BLaER1 treated with 17β-estradiol and CSF1 and Interleukin-3, amounts not matched to agents 10 nM and 100 nM (cell line): ENCODE results near the gene UGT1A1.

Experiments
- H3K27ac ChIP-seq, 11 experiments: shearing (Covaris generic); formaldehyde crosslinking; 2 replicates each; pipeline ENCODE4 v1.8.1; 2022
- H3K27me3 ChIP-seq, 11 experiments: shearing (Covaris generic); formaldehyde crosslinking; 2 replicates each; pipeline ENCODE4 v1.8.1; 2022
- H3K36me3 ChIP-seq, 11 experiments: shearing (Covaris generic); formaldehyde crosslinking; 2 replicates each; pipeline ENCODE4 v1.8.1; 2022
- H3K4me1 ChIP-seq, 10 experiments: shearing (Covaris generic); formaldehyde crosslinking; 2 replicates each; pipeline ENCODE4 v1.8.1; 2022
- H3K4me2 ChIP-seq, 11 experiments: shearing (Covaris generic); formaldehyde crosslinking; 2 replicates each; pipeline ENCODE4 v1.8.1; 2022
- H3K4me3 ChIP-seq, 10 experiments: shearing (Covaris generic); formaldehyde crosslinking; 2 replicates each; pipeline ENCODE4 v1.8.1; 2022
- H3K9ac ChIP-seq, 11 experiments: shearing (Covaris generic); formaldehyde crosslinking; 2 replicates each; pipeline ENCODE4 v1.8.1; 2022
- H3K9me3 ChIP-seq, 11 experiments: shearing (Covaris generic); formaldehyde crosslinking; replicated peaks in 1 of 11; 2 replicates each; pipeline ENCODE4 v1.8.1; 2022
- H4K20me1 ChIP-seq, 11 experiments: shearing (Covaris generic); formaldehyde crosslinking; 2 replicates each; pipeline ENCODE4 v1.8.1; 2022
- Cebpa-rat ChIP-seq, 11 experiments: shearing (Covaris generic); IDR thresholded peaks; 2 replicates each; pipeline ENCODE4 v1.8.1; 2022

UGT1A1 gene

DNA sequence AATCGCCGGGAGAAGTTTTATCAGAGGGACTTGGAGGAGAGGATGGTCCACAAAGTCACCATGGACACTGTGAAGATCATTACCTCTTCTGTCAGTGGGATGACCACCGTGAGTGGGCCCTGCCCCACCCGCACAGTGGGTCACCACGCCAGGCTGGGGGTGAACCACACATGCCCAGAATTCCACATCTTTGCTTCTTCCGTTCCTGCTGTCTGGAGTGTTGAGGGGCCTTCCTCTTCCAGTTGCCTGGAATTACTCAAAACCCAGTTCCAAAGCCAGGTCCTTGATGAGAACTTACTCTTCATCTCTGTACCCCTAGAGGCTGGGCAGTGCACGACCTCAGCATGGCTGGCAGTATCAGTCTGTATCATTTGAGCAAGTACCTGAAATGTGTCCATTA, 40.1 kb downstream of the UGT1A1 start:
- H3K4me3 ChIP-seq, result no peak overlapping the region
- H4K20me1 ChIP-seq, result no peaks in the 10 kb centered on the region
- H3K27me3 ChIP-seq, result no peaks in the 10 kb centered on the region
- H3K36me3 ChIP-seq, result no peaks in the 10 kb centered on the region
- no peak overlapping the region for H3K9ac ChIP-seq
- no peaks in the 10 kb centered on the region for H3K9me3 ChIP-seq
- no peak overlapping the region for H3K27ac ChIP-seq
- no peak for TF ChIP-seq Cebpa-rat (IDR thresholded peaks at IDR 0.05)
- H3K4me2 ChIP-seq, result no peak overlapping the region
- H3K4me1 ChIP-seq, result peaks cover 5 to 12% (median 10%) of the 10 kb centered on the region in 10 experiments; a peak in 18 of 20 replicates

DNA sequence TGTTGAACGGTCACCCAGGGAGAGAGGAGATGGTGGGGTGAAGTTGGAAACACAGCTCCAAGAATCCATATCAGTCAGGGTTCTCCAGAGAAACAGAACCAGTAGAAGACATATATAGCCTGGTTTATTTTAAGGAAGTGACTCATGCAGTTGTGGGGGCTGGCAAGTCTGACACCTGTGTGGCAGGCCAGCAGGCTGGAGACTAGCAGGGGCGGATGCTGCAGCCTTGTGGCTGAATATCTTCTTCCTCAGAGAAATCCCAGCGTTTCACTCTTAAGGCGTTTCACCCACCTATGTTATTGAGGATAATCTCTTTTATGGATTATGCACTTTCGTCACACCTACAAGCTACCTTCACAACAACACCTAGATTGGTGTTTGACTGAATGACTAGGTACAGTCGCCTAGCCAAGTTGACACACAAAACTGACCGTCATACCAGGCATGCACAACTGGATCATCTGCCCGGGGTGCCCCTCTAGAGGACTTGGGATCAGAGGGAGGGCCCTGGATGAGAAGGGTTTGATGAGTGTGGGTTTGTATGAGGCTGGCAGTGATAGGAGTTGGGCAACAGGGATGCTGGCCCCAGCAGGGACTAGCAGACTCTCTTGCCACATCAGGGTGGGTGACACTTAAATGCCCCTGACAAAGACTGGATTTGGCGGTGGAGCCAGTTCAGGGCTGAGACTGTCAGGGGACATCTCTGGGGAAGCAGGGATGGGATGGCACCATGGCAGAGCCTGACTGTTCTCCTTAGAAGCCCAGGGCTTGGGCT, 41.5 kb downstream of the UGT1A1 start:
- Histone ChIP-seq H3K27me3 (no peaks in the 10 kb centered on the region), H3K4me3 (no peak overlapping the region), H3K9me3 (no peaks in the 10 kb centered on the region), H3K36me3 (no peaks in the 10 kb centered on the region), H4K20me1 (no peaks in the 10 kb centered on the region), H3K4me2 (peak overlapping the region in 10 of 11 experiments; percentile 13 to 52 (median 38); a peak in 16 of 22 replicates), H3K9ac (no peak overlapping the region), H3K27ac (no peak overlapping the region), H3K4me1 (peaks cover 5 to 12% (median 10%) of the 10 kb centered on the region in 10 experiments; a peak in 18 of 20 replicates)
- TF ChIP-seq Cebpa-rat (IDR thresholded peaks at IDR 0.05), result no peak

DNA sequence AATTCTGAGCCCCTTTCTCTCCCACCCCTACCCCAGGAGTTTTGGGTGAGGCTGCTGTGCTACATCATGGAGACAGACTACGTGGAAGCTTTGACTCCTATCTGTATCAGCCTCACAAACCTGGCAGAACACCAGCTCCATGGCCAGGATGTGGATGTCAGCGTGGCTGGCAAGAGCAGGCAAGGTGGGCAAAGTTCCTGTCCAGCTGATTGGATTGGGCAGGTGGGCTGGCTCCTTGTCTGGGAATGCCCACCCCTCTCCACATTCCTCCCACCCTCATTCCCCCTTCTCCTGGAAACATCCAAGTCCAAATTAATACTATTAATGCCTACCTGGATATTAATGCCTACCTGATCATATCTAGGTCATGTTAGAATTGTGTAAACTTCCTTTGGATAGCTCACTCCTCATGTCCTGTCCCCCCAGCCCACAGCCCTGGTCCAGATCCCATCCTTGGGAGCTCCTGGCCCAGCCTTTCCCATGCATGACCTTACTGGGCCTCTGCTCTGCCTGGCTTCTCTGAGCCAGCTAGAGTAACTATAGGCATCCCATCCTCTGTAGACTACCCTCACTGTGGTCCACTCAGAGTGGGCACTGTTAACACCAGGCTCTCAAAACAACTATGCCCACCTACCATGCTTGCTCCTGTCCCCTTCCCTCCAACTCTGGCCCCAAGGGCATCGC, 42.2 kb downstream of the UGT1A1 start:
- peak overlapping the region in 1 of 11 experiments; percentile 41; a peak in 2 of 22 replicates for H3K4me2 ChIP-seq
- no peak for TF ChIP-seq Cebpa-rat (IDR thresholded peaks at IDR 0.05)

GRCh38 chr2:233803292-233803911, 43.3 kb downstream of the UGT1A1 start:
- Histone ChIP-seq H4K20me1 (no peaks in the 10 kb centered on the region), H3K27ac (no peak overlapping the region), H3K9ac (no peak overlapping the region), H3K9me3 (peaks cover 0 to 5% (median 0%) of the 10 kb centered on the region in 11 experiments; a peak in 1 of 22 replicates), H3K27me3 (no peaks in the 10 kb centered on the region), H3K4me1 (peaks cover 5 to 12% (median 10%) of the 10 kb centered on the region in 10 experiments; a peak in 18 of 20 replicates), H3K4me3 (no peak overlapping the region), H3K36me3 (no peaks in the 10 kb centered on the region), H3K4me2 (no peak overlapping the region)
- TF ChIP-seq Cebpa-rat (IDR thresholded peaks at IDR 0.05), result no peak

More for the DNA sequence above, 42.2 kb downstream of the UGT1A1 start:
- no peaks in the 10 kb centered on the region for H3K27me3 ChIP-seq
- H4K20me1 ChIP-seq, result no peaks in the 10 kb centered on the region
- no peak overlapping the region for H3K9ac ChIP-seq
- H3K4me3 ChIP-seq, result no peak overlapping the region
- peaks cover 5 to 12% (median 10%) of the 10 kb centered on the region in 10 experiments; a peak in 18 of 20 replicates for H3K4me1 ChIP-seq
- H3K9me3 ChIP-seq, result peaks cover 0 to 3% (median 0%) of the 10 kb centered on the region in 11 experiments; a peak in 1 of 22 replicates
- no peak overlapping the region for H3K27ac ChIP-seq
- no peaks in the 10 kb centered on the region for H3K36me3 ChIP-seq

DNA sequence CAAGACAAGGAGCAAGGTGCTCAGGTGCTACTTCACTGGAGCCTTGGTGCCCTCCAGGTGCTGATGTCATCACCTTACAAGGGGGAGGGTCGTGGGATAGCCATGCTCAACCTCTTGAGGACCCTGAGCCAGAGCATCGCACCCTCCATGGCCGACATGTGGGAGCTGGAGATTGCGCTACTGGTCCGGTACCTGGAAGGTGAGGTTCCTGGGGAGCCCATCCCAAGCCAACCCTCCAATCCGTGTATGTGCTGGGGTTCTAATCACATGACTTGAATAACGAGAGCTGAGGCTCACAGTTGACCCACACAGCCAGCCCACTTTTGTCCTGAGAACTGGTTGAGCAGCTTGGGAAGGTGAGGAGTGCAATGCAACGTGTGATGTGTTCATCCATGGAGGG, 43.9 kb downstream of the UGT1A1 start:
- H4K20me1 ChIP-seq, result no peaks in the 10 kb centered on the region
- no peak for TF ChIP-seq Cebpa-rat (IDR thresholded peaks at IDR 0.05)
- H3K4me2 ChIP-seq, result no peak overlapping the region
- no peak overlapping the region for H3K4me3 ChIP-seq
- H3K9ac ChIP-seq, result no peak overlapping the region
- peaks cover 5 to 12% (median 10%) of the 10 kb centered on the region in 10 experiments; a peak in 18 of 20 replicates for H3K4me1 ChIP-seq
- no peaks in the 10 kb centered on the region for H3K27me3 ChIP-seq
- H3K9me3 ChIP-seq, result peaks cover 0 to 5% (median 0%) of the 10 kb centered on the region in 11 experiments; a peak in 1 of 22 replicates
- no peak overlapping the region for H3K27ac ChIP-seq
- H3K36me3 ChIP-seq, result no peaks in the 10 kb centered on the region

DNA sequence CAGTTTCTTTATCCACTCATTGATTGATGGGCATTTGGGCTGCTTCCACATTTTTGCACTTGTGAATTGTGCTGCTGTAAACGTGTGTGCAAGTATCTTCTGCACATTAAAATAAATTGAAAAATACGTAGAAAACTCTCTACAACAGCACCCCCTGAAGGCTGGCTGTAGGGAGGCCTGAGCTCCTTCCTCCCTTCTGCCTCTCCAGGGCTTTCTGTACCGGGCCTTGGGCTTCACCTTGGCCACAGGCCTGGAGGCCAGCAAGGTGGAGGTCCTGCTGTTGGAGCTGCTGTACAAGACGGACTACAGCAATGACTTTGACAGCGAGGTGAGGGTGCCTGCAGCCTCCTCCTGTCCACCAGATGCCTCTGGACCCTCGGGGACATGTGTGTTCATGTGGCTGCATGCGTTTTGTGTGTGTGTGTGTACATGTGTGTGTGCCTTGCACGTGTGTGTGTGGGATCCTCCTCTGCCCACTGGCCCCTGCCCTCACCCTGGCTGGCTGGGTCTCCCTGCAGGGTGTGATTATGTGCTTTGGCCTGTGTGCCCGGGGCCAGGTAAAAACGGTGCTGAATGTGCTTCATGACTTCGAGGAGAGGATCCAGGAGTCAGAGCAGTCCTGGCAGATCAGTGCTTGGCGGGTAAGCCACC, 47.3 kb downstream of the UGT1A1 start:
- no peaks in the 10 kb centered on the region for H3K4me1 ChIP-seq
- no peak overlapping the region for H3K27ac ChIP-seq
- H3K4me2 ChIP-seq, result no peak overlapping the region
- H3K9ac ChIP-seq, result no peak overlapping the region
- no peak for TF ChIP-seq Cebpa-rat (IDR thresholded peaks at IDR 0.05)
- peaks cover 0 to 9% (median 0%) of the 10 kb centered on the region in 11 experiments; a peak in 4 of 22 replicates for H3K9me3 ChIP-seq
- no peaks in the 10 kb centered on the region for H4K20me1 ChIP-seq
- H3K36me3 ChIP-seq, result no peaks in the 10 kb centered on the region
- no peaks in the 10 kb centered on the region for H3K27me3 ChIP-seq
- H3K4me3 ChIP-seq, result no peak overlapping the region

DNA sequence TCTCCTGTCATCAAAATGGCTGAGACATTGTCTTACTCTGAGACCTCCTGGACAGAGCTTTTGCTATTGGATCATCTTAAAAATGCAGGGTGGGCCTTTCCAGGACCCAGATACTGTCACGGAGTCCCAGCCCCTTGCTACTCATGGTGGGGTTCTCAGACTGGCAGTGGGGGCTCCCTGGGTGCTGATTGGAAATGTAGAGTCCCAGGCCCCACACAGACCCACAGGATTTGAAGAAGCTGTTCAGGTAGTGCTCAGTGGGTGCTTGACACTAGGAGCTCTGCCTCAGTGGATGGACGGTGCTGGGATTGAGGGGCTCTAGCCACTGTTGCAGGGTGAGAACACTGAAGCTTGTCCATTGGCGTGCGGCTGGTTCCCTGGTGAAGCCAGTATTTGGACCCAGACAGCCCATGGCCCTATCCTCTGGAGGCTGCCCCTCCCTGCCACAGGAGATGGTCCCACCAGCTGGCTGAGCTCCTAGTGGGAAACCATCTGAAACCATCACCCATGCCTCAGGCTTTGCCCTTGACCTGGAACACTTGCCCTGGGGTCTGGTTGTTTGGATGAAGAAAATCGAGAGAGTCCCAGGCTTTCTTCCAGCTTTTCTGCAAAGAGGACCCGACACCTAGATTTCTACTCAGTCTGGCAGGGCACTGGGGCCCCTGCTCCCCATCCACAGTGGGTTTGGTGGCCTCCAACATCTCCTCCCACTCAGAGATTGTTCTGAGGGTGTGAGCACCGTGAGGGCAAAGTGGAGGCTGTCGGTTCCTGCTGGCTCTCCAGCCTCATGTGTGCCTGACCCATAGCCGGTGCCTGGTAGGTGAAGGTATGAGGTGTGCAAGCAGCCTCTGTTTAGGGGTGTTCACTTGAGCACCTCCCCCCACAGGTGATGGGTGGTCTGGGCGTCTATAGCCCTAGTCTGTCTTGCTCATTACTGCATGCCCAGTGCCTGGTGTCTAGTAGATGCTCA, 48.2 kb downstream of the UGT1A1 start:
- no peaks in the 10 kb centered on the region for H4K20me1 ChIP-seq
- no peak overlapping the region for H3K9ac ChIP-seq
- H3K4me3 ChIP-seq, result no peak overlapping the region
- peaks cover 0 to 9% (median 0%) of the 10 kb centered on the region in 11 experiments; a peak in 4 of 22 replicates for H3K9me3 ChIP-seq
- H3K4me2 ChIP-seq, result no peak overlapping the region
- H3K4me1 ChIP-seq, result no peaks in the 10 kb centered on the region
- H3K27ac ChIP-seq, result no peak overlapping the region
- TF ChIP-seq Cebpa-rat (IDR thresholded peaks at IDR 0.05), result no peak
- no peaks in the 10 kb centered on the region for H3K27me3 ChIP-seq
- no peaks in the 10 kb centered on the region for H3K36me3 ChIP-seq

- Histone ChIP-seq H4K20me1 (no peaks in the 10 kb centered on the region), H3K4me2 (no peak overlapping the region), H3K27me3 (no peaks in the 10 kb centered on the region), H3K4me1 (no peaks in the 10 kb centered on the region), H3K9me3 (peaks cover 0 to 9% (median 0%) of the 10 kb centered on the region in 11 experiments; a peak in 4 of 22 replicates), H3K27ac (no peak overlapping the region), H3K9ac (no peak overlapping the region), H3K36me3 (no peaks in the 10 kb centered on the region), H3K4me3 (no peak overlapping the region)
- TF ChIP-seq Cebpa-rat (IDR thresholded peaks at IDR 0.05), result no peak
Observed at GRCh38 chr2:233810385-233810784, 50.3 kb downstream of the UGT1A1 start.
